Right renal cortex interstitium (tissue), 3 donors: ENCODE data around the gene ATP11A. TPM values are rescaled to one million over a fixed set of nuclear protein-coding genes. Genes with fewer than 3 reads are reported as not detected.
"Not testable (repeated sequence)": the region's sequence is repeated elsewhere in the genome, so short reads cannot be mapped to it uniquely, and the experiment has no call there.

Source experiments
- DNase-seq, 3 donors: peaks; one replicate each; pipeline ENCODE4 v3.0.0-alpha.2; 2013; ENCODE audit warnings: low read depth in 3 of 3, low spot score in 2 of 3
- polyA plus RNA-seq, 3 donors: library from polyadenylated mRNA; unstranded; fragments of 120-200 nt; gene quantifications; one replicate each; pipeline ENCODE4 v1.2.1, GENCODE V29; 2013; ENCODE audit not compliant: insufficient read length in 3 of 3

Gene ATP11A
- polyA plus RNA-seq, 3 donors: 34.8 to 39.4 (median 37.3) TPM

- no peak for DNase-seq
Observed at GRCh38 chr13:112833551-112834257, 143.9 kb downstream of the ATP11A start.

GRCh38 chr13:112835344-112835743, 145.5 kb downstream of the ATP11A start:
- no peak for DNase-seq

- DNase-seq: no peak
Observed at GRCh38 chr13:112835796-112836195, 146.0 kb downstream of the ATP11A start.

GRCh38 chr13:112836940-112837339, 147.1 kb downstream of the ATP11A start:
- DNase-seq: no peak

- no peak for DNase-seq
Observed at GRCh38 chr13:112837371-112838037, 147.7 kb downstream of the ATP11A start.

- no peak for DNase-seq
Observed at GRCh38 chr13:112838038-112838841, 148.4 kb downstream of the ATP11A start.

GRCh38 chr13:112838842-112839117, 148.9 kb downstream of the ATP11A start:
- DNase-seq: no peak

GRCh38 chr13:112839356-112840105, 149.7 kb downstream of the ATP11A start:
- DNase-seq: no peak

GRCh38 chr13:112840472-112841302, 150.8 kb downstream of the ATP11A start:
- DNase-seq: no peak

- not testable (repeated sequence) for DNase-seq
Observed at GRCh38 chr13:112841303-112842015, 151.6 kb downstream of the ATP11A start.

- DNase-seq: no peak
Observed at GRCh38 chr13:112842343-112842856, 152.6 kb downstream of the ATP11A start.

- no peak for DNase-seq
Observed at GRCh38 chr13:112842931-112843391, 153.1 kb downstream of the ATP11A start.

GRCh38 chr13:112843392-112844111, 153.7 kb downstream of the ATP11A start:
- no peak for DNase-seq

- DNase-seq: no peak
Observed at GRCh38 chr13:112844411-112844810, 154.6 kb downstream of the ATP11A start.

GRCh38 chr13:112844879-112845278, 155.0 kb downstream of the ATP11A start:
- DNase-seq: no peak

- no peak for DNase-seq
Observed at GRCh38 chr13:112845511-112846144, 155.8 kb downstream of the ATP11A start.

- DNase-seq: no peak
Observed at GRCh38 chr13:112846411-112847115, 156.7 kb downstream of the ATP11A start.
